OCI-LY7 (cell line): ENCODE data around the gene RBM20. TPM values are rescaled to one million over a fixed set of nuclear protein-coding genes. Genes with fewer than 3 reads are reported as not detected.

ENCODE experiments used
- BruUV-seq: library from RNA; stranded (reverse); fragments of 400-500 nt; replicated peaks from 2 replicates; lab custom pipeline; 2021; lab: Mats Ljungman, UMichigan
- CTCF ChIA-PET: fragments of 300-600 bp; sonication (Branson Sonifier 250); formaldehyde crosslinking; loops from one replicate; lab custom pipeline; 2022; ENCODE audit warnings: antibody characterized with exemption; ENCODE audit not compliant: unreplicated experiment; lab: Charles Lee
- POLR2A ChIA-PET: fragments of 300-600 bp; sonication (Branson Sonifier 250); formaldehyde crosslinking; loops from one replicate; lab custom pipeline; 2022; ENCODE audit warnings: antibody characterized with exemption; lab: Charles Lee
- DNase-seq: peaks from one replicate; pipeline ENCODE4 v3.0.0-alpha.2; 2015; ENCODE audit warnings: low spot score
- H2AFZ ChIP-seq: fragments of 200-600 bp; sonication (generic), shearing (Covaris generic); 2 replicates; pipeline ENCODE4 v1.6.1; 2014; ENCODE audit warnings: mild to moderate bottlenecking, antibody characterized with exemption, low read length, moderate library complexity
- H3K27ac ChIP-seq: fragments of 200-600 bp; sonication (generic); 2 replicates; pipeline ENCODE4 v1.5.1; 2014; ENCODE audit warnings: mixed run types, low read depth, mild to moderate bottlenecking, moderate library complexity, low read length, inconsistent platforms; ENCODE audit not compliant: poor library complexity, severe bottlenecking
- H3K36me3 ChIP-seq: fragments of 200-600 bp; sonication (generic); 2 replicates; pipeline ENCODE4 v1.6.1; 2014; ENCODE audit warnings: mild to moderate bottlenecking, antibody characterized with exemption, low read length, moderate library complexity, mixed read lengths; ENCODE audit not compliant: insufficient read depth
- H3K4me1 ChIP-seq: fragments of 200-600 bp; sonication (generic); 2 replicates; pipeline ENCODE4 v1.5.1; 2014; ENCODE audit warnings: mild to moderate bottlenecking, low read length; ENCODE audit not compliant: insufficient read depth, poor library complexity, severe bottlenecking
- H3K4me2 ChIP-seq: fragments of 200-600 bp; sonication (generic); 2 replicates; pipeline ENCODE4 v1.6.1; 2014; ENCODE audit warnings: mild to moderate bottlenecking, low read length
- H3K4me3 ChIP-seq: fragments of 200-600 bp; sonication (generic); 2 replicates; pipeline ENCODE4 v1.5.1; 2014; ENCODE audit warnings: mild to moderate bottlenecking, low read depth, low read length; ENCODE audit not compliant: poor library complexity, severe bottlenecking
- H3K79me2 ChIP-seq: fragments of 200-600 bp; sonication (generic); 2 replicates; pipeline ENCODE4 v1.6.1; 2016; ENCODE audit warnings: low read depth, mild to moderate bottlenecking, low read length, moderate library complexity, mixed read lengths; ENCODE audit not compliant: insufficient read depth
- H3K9me2 ChIP-seq: fragments of 200-600 bp; sonication (generic); 2 replicates; pipeline ENCODE4 v1.6.1; 2016; ENCODE audit warnings: mild to moderate bottlenecking, low read length, mixed read lengths; ENCODE audit not compliant: insufficient read depth
- H3K9me3 ChIP-seq: fragments of 200-600 bp; sonication (generic); 2 replicates; pipeline ENCODE4 v1.6.1; 2014; ENCODE audit warnings: mild to moderate bottlenecking, mixed run types, low read length, mixed read lengths
- H4K20me1 ChIP-seq: fragments of 200-600 bp; sonication (generic); 2 replicates; pipeline ENCODE4 v1.6.1; 2014; ENCODE audit warnings: mild to moderate bottlenecking, antibody characterized with exemption, low read length, moderate library complexity, mixed read lengths; ENCODE audit not compliant: insufficient read depth
- CTCF ChIP-seq: fragments of 200-600 bp; sonication (generic); conservative IDR thresholded peaks from 2 replicates; pipeline ENCODE4 v1.5.1; 2014; ENCODE audit warnings: mild to moderate bottlenecking, antibody characterized with exemption, low read length, moderate library complexity, mixed read lengths
- EZH2phosphoT487 ChIP-seq: fragments of 200-600 bp; sonication (generic); IDR thresholded peaks from 2 replicates; pipeline ENCODE4 v1.6.1; 2018; ENCODE audit warnings: low read depth, borderline replicate concordance, mild to moderate bottlenecking, mixed run types, antibody characterized with exemption, low read length, moderate library complexity, mixed read lengths
- intact Hi-C: fragments of 100-400 bp; cut with micrococcal nuclease; formaldehyde crosslinking; loops from one replicate; pipeline ENCODE4 v1.10.0; 2022; ENCODE audit not compliant: unreplicated experiment
- total RNA-seq, 2 experiments: library from RNA; depleted of rRNA in 1 of 2; stranded (reverse); fragments of >200 nt in 1 of 2; shearing (Covaris generic) in 1 of 2; gene quantifications; 2 replicates each; pipeline ENCODE4 v1.2.3, GENCODE V29; 2014 to 2022

The RBM20 gene
- total RNA-seq, 2 experiments from 2014 or later: 0.35 to 1.0 TPM

GRCh38 chr10:110781139-110781538 lies 137.0 kb downstream of the RBM20 start:
- H3K36me3 ChIP-seq: no peaks in the 10 kb centered on the region

GRCh38 chr10:110782616-110783015 lies 138.5 kb downstream of the RBM20 start:
- CTCF ChIA-PET: no interaction called here

More at GRCh38 chr10:110781139-110781538, 137.0 kb downstream of the RBM20 start:
- H3K9me2 ChIP-seq: no peaks in the 10 kb centered on the region
- ChIA-PET CTCF (no interaction called here), POLR2A (interaction anchor here (0.8 to 1.1 kb wide), 2 partner anchors 22 to 69 kb away, joined by 3 to 8 read pairs; no protein-coding TSS in a partner anchor)
- no peaks in the 10 kb centered on the region for H3K4me1 ChIP-seq
- TF ChIP-seq EZH2phosphoT487 (no peak), CTCF (no peak)
- no peaks in the 10 kb centered on the region for H4K20me1 ChIP-seq
- no peaks in the 10 kb centered on the region for H3K9me3 ChIP-seq
- no peaks in the 10 kb centered on the region for H3K79me2 ChIP-seq
- no TSS peak for BruUV-seq
- intact Hi-C loops: no loop called here
- no peak for DNase-seq
- H3K4me2 ChIP-seq: no peak overlapping the region
- H3K4me3 ChIP-seq: no peak overlapping the region
- no peak overlapping the region for H2AFZ ChIP-seq
- no peak overlapping the region for H3K27ac ChIP-seq

More at GRCh38 chr10:110782616-110783015, 138.5 kb downstream of the RBM20 start:
- Histone ChIP-seq H2AFZ (no peak overlapping the region), H3K4me2 (no peak overlapping the region), H3K27ac (no peak overlapping the region), H4K20me1 (no peaks in the 10 kb centered on the region), H3K4me3 (no peak overlapping the region), H3K9me3 (no peaks in the 10 kb centered on the region), H3K36me3 (no peaks in the 10 kb centered on the region), H3K79me2 (no peaks in the 10 kb centered on the region), H3K4me1 (no peaks in the 10 kb centered on the region), H3K9me2 (no peaks in the 10 kb centered on the region)
- POLR2A ChIA-PET: no interaction called here
- BruUV-seq: no TSS peak
- intact Hi-C loops: no loop called here
- TF ChIP-seq EZH2phosphoT487 (no peak), CTCF (no peak)
- no peak for DNase-seq
